H1 (cell line): ENCODE results near the gene C1orf116. TPM values are rescaled to one million over a fixed set of nuclear protein-coding genes. Genes with fewer than 3 reads are reported as not detected.

Source experiments
- CTCF ChIA-PET: fragments of 300-600 bp; sonication (Branson Sonifier 250); formaldehyde crosslinking; loops from one replicate; lab custom pipeline; 2021; ENCODE audit not compliant: partially characterized antibody; lab: Charles Lee
- POLR2A ChIA-PET: fragments of 300-600 bp; sonication (Branson Sonifier 250); formaldehyde crosslinking; loops from one replicate; lab custom pipeline; 2021; ENCODE audit warnings: inconsistent platforms; ENCODE audit not compliant: partially characterized antibody; lab: Charles Lee
- DNase-seq, 2 experiments: peaks; one replicate each; pipeline versions ENCODE4 v3.0.0 to v3.0.0-alpha.2; 2010 to 2022; ENCODE audit warnings: low spot score in 2 of 2, low read depth in 1 of 2, mixed read lengths in 1 of 2
- FAIRE-seq: peaks from 2 replicates; lab custom pipeline; 2011; peaks lifted over from hg19 to GRCh38; lab: Jason Lieb, UNC
- H2AFZ ChIP-seq: 2 replicates; pipeline ENCODE4 v1.8.1; 2012; ENCODE audit warnings: low read length, inconsistent platforms
- H2AK5ac ChIP-seq: 2 replicates; pipeline ENCODE4 v1.6.1; 2013; ENCODE audit warnings: low read depth, low read length
- H2BK120ac ChIP-seq: replicated peaks from 2 replicates; pipeline ENCODE3; 2013; ENCODE audit warnings: low read depth, low read length, inconsistent platforms
- H2BK12ac ChIP-seq: 2 replicates; pipeline ENCODE4 v1.6.1; 2013; ENCODE audit warnings: low read depth, low read length
- H2BK15ac ChIP-seq: 2 replicates; pipeline ENCODE4 v1.6.1; 2013; ENCODE audit warnings: low read length
- H2BK20ac ChIP-seq: 2 replicates; pipeline ENCODE4 v1.6.1; 2013; ENCODE audit warnings: low read length
- H2BK5ac ChIP-seq: 2 replicates; pipeline ENCODE4 v1.6.1; 2013; ENCODE audit warnings: low read depth, low read length
- H3K14ac ChIP-seq: 2 replicates; pipeline ENCODE4 v1.6.1; 2013; ENCODE audit warnings: inconsistent platforms; ENCODE audit not compliant: insufficient read length
- H3K18ac ChIP-seq: 2 replicates; pipeline ENCODE4 v1.6.1; 2013; ENCODE audit warnings: low read length; ENCODE audit errors: extremely low read depth
- H3K23ac ChIP-seq: 2 replicates; pipeline ENCODE4 v1.6.1; 2013; ENCODE audit warnings: inconsistent platforms; ENCODE audit not compliant: insufficient read length
- H3K23me2 ChIP-seq: 2 replicates; pipeline ENCODE4 v1.6.1; 2013; ENCODE audit warnings: low read depth, low read length
- H3K27ac ChIP-seq: 2 replicates; pipeline ENCODE4 v1.6.1; 2011; ENCODE audit warnings: low read depth, low read length, inconsistent platforms
- H3K27me3 ChIP-seq, 4 experiments: replicated peaks in 1 of 4; 1 replicate in 1 of 4; 2 replicates in 3 of 4; pipeline versions ENCODE4 v1.6.1 to v1.8.1; 2011 to 2013; ENCODE audit warnings: low read length in 3 of 4, mild to moderate bottlenecking in 3 of 4, inconsistent platforms in 2 of 4, mixed read lengths in 2 of 4, moderate library complexity in 1 of 4; ENCODE audit not compliant: control insufficient read depth in 3 of 4, insufficient read depth in 3 of 4; ENCODE audit errors: extremely low read depth in 1 of 4
- H3K36me3 ChIP-seq, 4 experiments: 2 replicates each; pipeline versions ENCODE4 v1.6.1 to v1.8.1; 2011 to 2013; ENCODE audit warnings: mild to moderate bottlenecking in 4 of 4, low read length in 3 of 4, moderate library complexity in 2 of 4, control low read depth in 1 of 4, inconsistent platforms in 1 of 4; ENCODE audit not compliant: insufficient read depth in 4 of 4, control insufficient read depth in 2 of 4
- H3K4ac ChIP-seq: replicated peaks from 2 replicates; pipeline ENCODE3; 2013; ENCODE audit warnings: low read length, low read depth, mixed read lengths, inconsistent platforms; ENCODE audit not compliant: insufficient read length
- H3K4me1 ChIP-seq, 4 experiments: replicated peaks in 1 of 4; 1 replicate in 1 of 4; 2 replicates in 3 of 4; pipeline versions ENCODE4 v1.6.1 to v1.8.1; 2011 to 2013; ENCODE audit warnings: low read length in 3 of 4, inconsistent platforms in 2 of 4, mixed read lengths in 1 of 4; ENCODE audit not compliant: insufficient read depth in 4 of 4, control insufficient read depth in 3 of 4
- H3K4me2 ChIP-seq, 2 experiments: 2 replicates each; pipeline versions ENCODE4 v1.6.1 to v1.8.1; 2011 to 2013; ENCODE audit warnings: low read depth in 2 of 2, low read length in 2 of 2, control low read depth in 1 of 2, inconsistent platforms in 1 of 2, mild to moderate bottlenecking in 1 of 2; ENCODE audit not compliant: insufficient read depth in 1 of 2
- H3K4me3 ChIP-seq, 4 experiments: fragments of 200-600, 300-600 bp in 1 of 4; sonication (generic), shearing (Covaris generic), sonication (Bioruptor Twin) in 1 of 4; 2 replicates each; pipeline versions ENCODE4 v1.5.1 to v1.8.1; 2011 to 2016; ENCODE audit warnings: low read length in 4 of 4, low read depth in 3 of 4, control low read depth in 2 of 4, inconsistent platforms in 2 of 4, mild to moderate bottlenecking in 2 of 4, mixed read lengths in 1 of 4, moderate library complexity in 1 of 4; ENCODE audit not compliant: insufficient read depth in 2 of 4; ENCODE audit errors: extremely low read depth in 1 of 4
- H3K56ac ChIP-seq: replicated peaks from 2 replicates; pipeline ENCODE3; 2013; ENCODE audit warnings: low read depth, mild to moderate bottlenecking, mixed read lengths, low read length, inconsistent platforms; ENCODE audit not compliant: insufficient read length
- H3K79me1 ChIP-seq: 2 replicates; pipeline ENCODE4 v1.6.1; 2013; ENCODE audit warnings: low read depth, low read length, control low read depth
- H3K79me2 ChIP-seq, 2 experiments: 2 replicates each; pipeline versions ENCODE4 v1.6.1 to v1.8.1; 2012 to 2013; ENCODE audit warnings: low read length in 2 of 2, mild to moderate bottlenecking in 2 of 2, inconsistent platforms in 1 of 2; ENCODE audit not compliant: insufficient read depth in 2 of 2, control insufficient read depth in 1 of 2
- H3K9ac ChIP-seq, 4 experiments: replicated peaks in 1 of 4; 1 replicate in 1 of 4; 2 replicates in 3 of 4; pipeline versions ENCODE4 v1.6.1 to v1.8.1; 2011 to 2013; ENCODE audit warnings: low read depth in 3 of 4, low read length in 3 of 4, control low read depth in 2 of 4, mild to moderate bottlenecking in 2 of 4, moderate library complexity in 2 of 4, inconsistent platforms in 1 of 4; ENCODE audit errors: extremely low read depth in 1 of 4
- H3K9me3 ChIP-seq, 2 experiments: 2 replicates each; pipeline versions ENCODE4 v1.6.1 to v1.8.1; 2012 to 2013; ENCODE audit warnings: mild to moderate bottlenecking in 2 of 2, moderate library complexity in 2 of 2, control low read depth in 1 of 2, inconsistent platforms in 1 of 2, low read depth in 1 of 2, low read length in 1 of 2, mixed read lengths in 1 of 2; ENCODE audit not compliant: insufficient read depth in 2 of 2
- H4K20me1 ChIP-seq, 2 experiments: replicated peaks in 1 of 2; 2 replicates each; pipeline versions ENCODE3 to v1.8.1; 2011 to 2013; ENCODE audit warnings: inconsistent platforms in 2 of 2, low read length in 2 of 2, mild to moderate bottlenecking in 1 of 2; ENCODE audit not compliant: insufficient read depth in 2 of 2, control insufficient read depth in 1 of 2
- H4K5ac ChIP-seq: 2 replicates; pipeline ENCODE4 v1.6.1; 2013; ENCODE audit warnings: low read length, low read depth, mixed read lengths, inconsistent platforms; ENCODE audit not compliant: insufficient read length
- H4K8ac ChIP-seq: 2 replicates; pipeline ENCODE4 v1.8.0; 2013; ENCODE audit warnings: mild to moderate bottlenecking, moderate library complexity, low read length, inconsistent platforms; ENCODE audit not compliant: insufficient read depth; ENCODE audit errors: extremely low read depth
- H4K91ac ChIP-seq: replicated peaks from 2 replicates; pipeline ENCODE3; 2013; ENCODE audit warnings: low read length, mixed read lengths, inconsistent platforms; ENCODE audit not compliant: insufficient read length
- MAFK ChIP-seq: IDR thresholded peaks from 2 replicates; pipeline ENCODE4 v1.6.1; 2012; ENCODE audit warnings: low read depth, mild to moderate bottlenecking, improper control_type of control experiment, low read length
- NANOG ChIP-seq: IDR thresholded peaks from 2 replicates; pipeline ENCODE4 v1.6.1; 2011; ENCODE audit warnings: low read length, low read depth, mild to moderate bottlenecking, inconsistent platforms; ENCODE audit not compliant: insufficient read depth, poor library complexity, severe bottlenecking
- TCF12 ChIP-seq: IDR thresholded peaks from 2 replicates; pipeline ENCODE4 v1.6.1; 2011; ENCODE audit warnings: low read depth, mild to moderate bottlenecking, low read length
- WGBS, 2 experiments: shearing (Covaris generic) in 1 of 2; methylation state at CpG; one replicate each; pipeline versions ENCODE4 v1.1.6 to v1.1.7; 2013 to 2015; ENCODE audit warnings: low lambda C conversion rate in 2 of 2, mixed read lengths in 2 of 2, inconsistent platforms in 1 of 2, low coverage in 1 of 2, missing lambda C conversion rate in 1 of 2; ENCODE audit not compliant: insufficient replicate concordance in 2 of 2, insufficient coverage in 1 of 2, insufficient read length in 1 of 2; ENCODE audit errors: extremely low coverage in 1 of 2, missing lambda C conversion rate in 1 of 2; 5-methylcytosine and 5-hydroxymethylcytosine counted together
- polyA plus RNA-seq, 7 experiments: library from polyadenylated mRNA; depleted of rRNA in 3 of 7; stranded (reverse) in 5 of 7; unstranded in 2 of 7; fragments of >200 nt in 5 of 7; fragments of 200-250 nt in 2 of 7; gene quantifications; 1 replicate in 5 of 7; 2 replicates in 1 of 7; 4 replicates in 1 of 7; pipeline versions ENCODE4 v1.2.1 to v1.2.3, GENCODE V29; 2011 to 2013; ENCODE audit warnings: missing spikeins in 2 of 7, mixed read lengths in 2 of 7
- total RNA-seq: library from RNA; stranded (reverse); fragmentation: NEBNext Ultra II Directional; extraction: Animal tissue kit (Norgen Biotek cat#: 25700); gene quantifications from 2 replicates; pipeline ENCODE4 v1.2.1, GENCODE V29; 2021

The C1orf116 gene
- total and polyA plus RNA-seq, 2 of the 8 experiments (the other 6 are each of a cell fraction or from before 2014, with no cell fraction given): 2.2 to 3.9 TPM

DNA sequence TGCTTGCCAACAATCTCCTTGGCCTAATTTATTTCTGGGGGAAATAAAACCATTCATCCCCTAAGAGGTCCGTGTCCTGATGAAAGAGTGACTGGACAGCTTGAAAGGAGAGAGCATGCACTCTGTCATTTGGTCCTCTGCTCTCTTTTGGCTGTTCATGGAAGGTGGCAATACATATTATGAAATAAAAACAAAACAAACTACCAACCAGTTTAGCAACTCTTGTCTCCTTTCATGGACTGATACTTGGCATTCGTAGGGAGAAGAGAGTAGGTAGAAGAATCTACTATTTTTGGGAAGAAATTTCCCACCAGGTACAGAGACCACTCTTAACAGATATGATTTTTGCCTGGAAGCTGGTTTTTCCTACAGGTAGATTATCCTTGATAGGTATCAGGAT is 746 bp upstream of the C1orf116 start:
- H3K14ac ChIP-seq: no peak overlapping the region
- TF ChIP-seq MAFK (no peak), TCF12 (no peak), NANOG (no peak)

More for the DNA sequence above, 746 bp upstream of the C1orf116 start:
- H3K4me2 ChIP-seq: peak overlapping the region; percentile 38 to 45; a peak in 3 of 4 replicates
- peak overlapping the region; percentile 38 for H4K91ac ChIP-seq
- peaks cover 4 to 17% (median 12%) of the 10 kb centered on the region in 4 experiments; a peak in 6 of 7 replicates for H3K4me1 ChIP-seq
- FAIRE-seq (no peak), DNase-seq (no peak)
- H3K27ac ChIP-seq: peak overlapping the region; percentile 55; the same call in 1 of the 2 replicates
- H2BK12ac ChIP-seq: peak overlapping the region; percentile 60; the same call in 1 of the 2 replicates
- ChIA-PET CTCF (interaction anchor here (0.7 to 6.1 kb wide), 10 partner anchors 9 to 52 kb away, joined by 3 to 40 read pairs (median 4); partner anchors contain the start of genes PFKFB2 and YOD1), POLR2A (interaction anchor here (1.4 to 3.2 kb wide), 5 partner anchors 8 to 24 kb away, joined by 6 to 16 read pairs (median 9); partner anchors contain the start of genes PFKFB2 and YOD1)
- peak overlapping the region; percentile 91 for H2AFZ ChIP-seq
- H2BK5ac ChIP-seq: peak overlapping the region; percentile 72; the same call in 1 of the 2 replicates
- peak overlapping the region in 1 of 4 experiments; percentile 50; a peak in 1 of 8 replicates for H3K4me3 ChIP-seq
- H4K20me1 ChIP-seq: no peaks in the 10 kb centered on the region
- no peak overlapping the region; the same call in 1 of the 2 replicates for H2AK5ac ChIP-seq
- no peak overlapping the region for H2BK120ac ChIP-seq
- H3K79me1 ChIP-seq: no peaks in the 10 kb centered on the region
- 84% methylated on average over 2 of the region's 2 CpGs; no CpG with 5 or more reads in 1 of the 2 experiments for WGBS, 2 experiments
- H3K9ac ChIP-seq: no peak overlapping the region
- H3K4ac ChIP-seq: no peak overlapping the region
- no peak overlapping the region for H3K18ac ChIP-seq
- H4K5ac ChIP-seq: peak overlapping the region; percentile 36
- H4K8ac ChIP-seq: no peak overlapping the region
- H2BK15ac ChIP-seq: no peak overlapping the region
- H3K27me3 ChIP-seq: no peaks in the 10 kb centered on the region
- no peaks in the 10 kb centered on the region for H3K23me2 ChIP-seq
- no peak overlapping the region for H2BK20ac ChIP-seq
- no peak overlapping the region for H3K23ac ChIP-seq
- no peaks in the 10 kb centered on the region for H3K9me3 ChIP-seq
- no peaks in the 10 kb centered on the region for H3K79me2 ChIP-seq
- no peaks in the 10 kb centered on the region for H3K36me3 ChIP-seq
- H3K56ac ChIP-seq: no peak overlapping the region
